ENCODE data around the gene RAB6D.

DNA sequence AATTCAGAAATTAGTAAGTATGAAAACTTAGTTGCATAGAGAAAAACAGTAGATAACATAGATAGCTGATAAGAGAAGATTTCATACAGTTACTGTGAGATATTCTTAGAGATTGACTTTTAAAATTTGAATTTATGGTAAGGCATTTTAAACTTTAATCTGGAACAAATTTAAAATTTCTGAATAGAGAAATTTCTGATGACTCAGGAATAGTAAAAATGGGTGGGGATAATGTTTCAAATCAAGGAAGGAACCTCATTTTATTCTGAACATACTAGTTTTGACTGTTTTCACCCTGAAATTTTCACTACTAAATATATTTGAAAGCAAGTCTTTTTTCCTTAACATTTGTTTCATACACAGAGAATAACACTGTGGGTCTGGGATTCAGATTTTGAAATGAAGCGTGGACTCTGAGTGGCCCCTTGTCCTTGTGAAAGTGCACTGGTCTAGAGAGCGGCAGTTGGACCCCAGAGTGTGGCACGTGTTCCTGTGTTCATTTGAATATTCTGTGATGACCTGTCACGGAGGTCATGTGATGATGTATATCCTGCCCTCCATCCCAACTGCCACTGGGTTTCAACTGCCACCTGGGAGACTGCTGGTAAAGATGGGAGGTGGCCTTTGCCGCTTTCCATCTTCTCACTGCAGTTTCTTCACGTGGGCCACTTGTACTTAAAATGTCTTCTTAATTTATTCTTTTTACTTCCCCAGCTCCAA lies 38.5 kb upstream of the RAB6D start:
- TF ChIP-seq ZNF382 (CRISPR knock-in tag; IDR thresholded peaks at IDR 0.05; ENCODE audit: borderline replicate concordance) = no peak
- no peak for TF ChIP-seq JUNB (CRISPR knock-in tag; IDR thresholded peaks at IDR 0.05; ENCODE audit: borderline replicate concordance)
